ENCODE data around the gene MRPS25.

- no peak for TF ChIP-seq RBAK (tag by site-specific recombination; IDR thresholded peaks at IDR 0.05)
- no peak for TF ChIP-seq ZNF239 (tag by site-specific recombination; IDR thresholded peaks at IDR 0.05)
- TF ChIP-seq ZNF785 (tag by site-specific recombination; IDR thresholded peaks at IDR 0.05) = no peak
- no peak for TF ChIP-seq TCF7L2 (IDR thresholded peaks at IDR 0.05; ENCODE audit: borderline replicate concordance, low read depth, low read length)
- no peak for TF ChIP-seq ZNF76 (tag by site-specific recombination; IDR thresholded peaks at IDR 0.05; ENCODE audit: borderline replicate concordance, low read depth)
- TF ChIP-seq ZFP37 (tag by site-specific recombination; IDR thresholded peaks at IDR 0.05) = no peak
- no peak for TF ChIP-seq CTCF (tag by site-specific recombination; IDR thresholded peaks at IDR 0.05)
- TF ChIP-seq ZNF555 (tag by site-specific recombination; conservative IDR thresholded peaks at IDR 0.05) = no peak
- TF ChIP-seq ZNF561 (tag by site-specific recombination; IDR thresholded peaks at IDR 0.05; ENCODE audit: borderline replicate concordance) = no peak
- no peak for TF ChIP-seq ZSCAN18 (tag by site-specific recombination; IDR thresholded peaks at IDR 0.05)
- no peak for TF ChIP-seq OVOL3 (tag by site-specific recombination; IDR thresholded peaks at IDR 0.05)
Observed at GRCh38 chr3:15032650-15033049, 32.5 kb downstream of the MRPS25 start.

Measured in HEK293 (cell line).